ENCODE results near the gene IL15. TPM values are rescaled to one million over a fixed set of nuclear protein-coding genes. Genes with fewer than 3 reads are reported as not detected.
"Not testable (repeated sequence)": the region's sequence is repeated elsewhere in the genome, so short reads cannot be mapped to it uniquely, and the experiment has no call there.

Gene IL15, protein sequence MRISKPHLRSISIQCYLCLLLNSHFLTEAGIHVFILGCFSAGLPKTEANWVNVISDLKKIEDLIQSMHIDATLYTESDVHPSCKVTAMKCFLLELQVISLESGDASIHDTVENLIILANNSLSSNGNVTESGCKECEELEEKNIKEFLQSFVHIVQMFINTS
- total RNA-seq (10 to 100 TPM in 1 of 5 donors, 1 to 10 TPM in 4; 1.2 to 15.6 (median 1.7) TPM), polyA plus RNA-seq (1 to 10 TPM; 2.4 to 9.8 (median 4.4) TPM)
- long read RNA-seq, donor 1, result 0 reads
- long read RNA-seq, donor 2, result 0 reads
- long read RNA-seq, donor 3, result 0 reads
- long read RNA-seq, donor 4, result 0 reads
- long read RNA-seq, donor 5, partial matches to known transcripts, result 0 of 1 reads
- long read RNA-seq, donor 5, other reads (novel, unspliced or antisense), result 0 of 1 reads
- long read RNA-seq, donor 6, partial matches to known transcripts, result 0 of 2 reads
- long read RNA-seq, donor 6, other reads (novel, unspliced or antisense), result 0 of 2 reads
- long read RNA-seq, donor 7, result 0 reads
- long read RNA-seq, donor 8, result 0 reads
- long read RNA-seq, donor 9, result 0 reads
- long read RNA-seq, donor 10, result 0 reads

DNA sequence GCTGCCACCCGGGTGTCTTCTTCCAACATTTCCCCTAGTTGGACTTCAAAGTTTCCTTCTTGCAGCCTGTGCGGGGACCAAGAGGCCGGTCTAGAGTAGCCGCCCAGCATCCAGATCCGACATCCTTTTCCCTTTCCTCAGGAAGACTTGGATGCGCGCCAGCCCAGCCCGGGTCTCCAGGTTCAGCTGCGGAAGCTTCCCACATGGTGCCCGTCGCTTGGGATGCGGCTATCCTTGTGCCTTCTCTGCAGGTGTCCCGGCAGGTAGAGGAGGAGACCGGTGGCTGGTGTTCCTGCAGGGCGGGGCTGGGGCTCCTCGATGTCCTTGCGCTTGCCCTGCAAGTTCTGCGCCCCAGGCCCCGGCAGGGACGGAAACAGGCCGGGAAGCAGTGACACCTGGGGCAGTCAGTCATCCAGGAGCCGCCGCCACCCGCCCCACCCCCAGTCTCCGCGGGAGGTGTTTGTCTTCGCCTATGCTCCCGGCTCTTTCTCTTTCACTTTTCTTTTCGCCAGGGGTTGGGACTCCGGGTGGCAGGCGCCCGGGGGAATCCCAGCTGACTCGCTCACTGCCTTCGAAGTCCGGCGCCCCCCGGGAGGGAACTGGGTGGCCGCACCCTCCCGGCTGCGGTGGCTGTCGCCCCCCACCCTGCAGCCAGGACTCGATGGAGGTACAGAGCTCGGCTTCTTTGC, at the start of gene IL15:
Gene IL15 (plus strand): TSS at position 502 of the 689 bp plus-strand sequence. CDS start 82,882 bp downstream, outside the sequence.
- intact Hi-C loops (cut with DNase I; ENCODE audit: low total_unique reads), result no loop called here
- H3K4me1 ChIP-seq, result peaks cover 3 to 36% (median 24%) of the 10 kb centered on the region in 4 donors
- TF ChIP-seq POLR2AphosphoS5 (IDR thresholded peaks at IDR 0.05) (peak in 1 of 3 donors; percentile 10), EP300 (IDR thresholded peaks at IDR 0.05) (no peak)
- DNase-seq, result peak; percentile 79 to 86
- 0 to 2% (median 1%) methylated on average over 30 to 43 of the region's 43 CpGs for WGBS, 5 donors
- H3K36me3 ChIP-seq, result no peaks in the 10 kb centered on the region
- H3K4me3 ChIP-seq, result peak within 1 kb of the TSS; percentile 70 to 92 (median 84)
- H3K27me3 ChIP-seq, result no peaks in the 10 kb centered on the region
- H3K9me3 ChIP-seq, result no peaks in the 10 kb centered on the region
- peak within 1 kb of the TSS; percentile 81 to 94 (median 91) for H3K27ac ChIP-seq

DNA sequence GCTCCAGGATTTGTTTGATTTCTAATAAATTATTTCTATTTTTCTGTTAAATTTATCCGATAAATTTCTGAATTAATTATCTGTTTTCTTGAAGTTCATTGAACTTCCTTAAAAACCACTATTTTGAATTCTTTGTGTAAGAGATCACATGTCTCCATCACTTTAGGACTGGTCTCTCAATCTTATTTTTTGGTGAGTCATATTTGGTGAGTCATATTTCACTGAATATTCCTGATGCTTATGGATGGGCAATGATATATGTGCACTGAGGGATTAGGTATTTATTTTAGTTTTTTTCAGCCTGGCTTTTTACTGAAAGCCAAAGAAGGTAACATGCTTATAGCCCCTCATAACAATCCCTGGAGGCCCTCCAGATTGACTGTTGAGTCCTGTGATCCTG, 48.5 kb upstream of the IL15 start:
- H3K27me3 ChIP-seq, result no peaks in the 10 kb centered on the region
- TF ChIP-seq, protein P1, sequence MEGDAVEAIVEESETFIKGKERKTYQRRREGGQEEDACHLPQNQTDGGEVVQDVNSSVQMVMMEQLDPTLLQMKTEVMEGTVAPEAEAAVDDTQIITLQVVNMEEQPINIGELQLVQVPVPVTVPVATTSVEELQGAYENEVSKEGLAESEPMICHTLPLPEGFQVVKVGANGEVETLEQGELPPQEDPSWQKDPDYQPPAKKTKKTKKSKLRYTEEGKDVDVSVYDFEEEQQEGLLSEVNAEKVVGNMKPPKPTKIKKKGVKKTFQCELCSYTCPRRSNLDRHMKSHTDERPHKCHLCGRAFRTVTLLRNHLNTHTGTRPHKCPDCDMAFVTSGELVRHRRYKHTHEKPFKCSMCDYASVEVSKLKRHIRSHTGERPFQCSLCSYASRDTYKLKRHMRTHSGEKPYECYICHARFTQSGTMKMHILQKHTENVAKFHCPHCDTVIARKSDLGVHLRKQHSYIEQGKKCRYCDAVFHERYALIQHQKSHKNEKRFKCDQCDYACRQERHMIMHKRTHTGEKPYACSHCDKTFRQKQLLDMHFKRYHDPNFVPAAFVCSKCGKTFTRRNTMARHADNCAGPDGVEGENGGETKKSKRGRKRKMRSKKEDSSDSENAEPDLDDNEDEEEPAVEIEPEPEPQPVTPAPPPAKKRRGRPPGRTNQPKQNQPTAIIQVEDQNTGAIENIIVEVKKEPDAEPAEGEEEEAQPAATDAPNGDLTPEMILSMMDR (IDR thresholded peaks at IDR 0.05), result no peak
- TF ChIP-seq EP300 (IDR thresholded peaks at IDR 0.05) (no peak), POLR2A (IDR thresholded peaks at IDR 0.05) (no peak), POLR2AphosphoS5 (IDR thresholded peaks at IDR 0.05) (no peak)
- no peak for DNase-seq
- H3K4me3 ChIP-seq, result no peak overlapping the region
- no peak overlapping the region for H3K27ac ChIP-seq
- H3K9me3 ChIP-seq, result peaks cover 0 to 14% (median 9%) of the 10 kb centered on the region in 4 donors
- H3K4me1 ChIP-seq, result no peaks in the 10 kb centered on the region
- H3K36me3 ChIP-seq, result no peaks in the 10 kb centered on the region
- intact Hi-C loops (cut with DNase I; ENCODE audit: low total_unique reads), result no loop called here
- 91 to 98% (median 95%) methylated on average over 1 of the region's 1 CpG for WGBS, 5 donors

DNA sequence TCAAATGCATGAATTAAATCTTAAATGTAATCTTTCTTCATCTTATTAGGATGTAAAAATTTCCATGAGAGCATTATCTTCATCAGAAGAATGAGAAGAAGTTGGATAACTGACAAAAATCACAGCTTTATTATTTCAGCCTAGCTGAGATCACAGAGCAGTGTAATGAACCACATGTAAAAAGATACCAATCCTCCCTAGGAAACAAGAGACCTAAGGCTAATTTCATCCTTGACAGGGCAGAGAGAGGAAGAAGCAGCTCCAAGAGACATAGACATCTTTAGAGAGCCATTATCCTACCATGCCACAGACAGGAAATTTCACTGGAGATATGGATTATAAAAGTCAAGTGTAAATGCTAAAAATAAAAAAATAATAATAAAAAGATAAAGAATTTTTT, 40.9 kb upstream of the IL15 start:
- TF ChIP-seq, protein P1 (IDR thresholded peaks at IDR 0.05), result no peak
- TF ChIP-seq POLR2AphosphoS5 (IDR thresholded peaks at IDR 0.05), result no peak
- H3K27ac ChIP-seq, result no peak overlapping the region
- H3K4me3 ChIP-seq, result no peak overlapping the region
- H3K27me3 ChIP-seq, result no peaks in the 10 kb centered on the region
- no peaks in the 10 kb centered on the region for H3K4me1 ChIP-seq
- DNase-seq, result peak in 1 of 2 donors; percentile 4
- intact Hi-C loops (cut with DNase I; ENCODE audit: low total_unique reads), result no loop called here
- H3K9me3 ChIP-seq, result peaks cover 0 to 9% (median 6%) of the 10 kb centered on the region in 4 donors
- H3K36me3 ChIP-seq, result no peaks in the 10 kb centered on the region

DNA sequence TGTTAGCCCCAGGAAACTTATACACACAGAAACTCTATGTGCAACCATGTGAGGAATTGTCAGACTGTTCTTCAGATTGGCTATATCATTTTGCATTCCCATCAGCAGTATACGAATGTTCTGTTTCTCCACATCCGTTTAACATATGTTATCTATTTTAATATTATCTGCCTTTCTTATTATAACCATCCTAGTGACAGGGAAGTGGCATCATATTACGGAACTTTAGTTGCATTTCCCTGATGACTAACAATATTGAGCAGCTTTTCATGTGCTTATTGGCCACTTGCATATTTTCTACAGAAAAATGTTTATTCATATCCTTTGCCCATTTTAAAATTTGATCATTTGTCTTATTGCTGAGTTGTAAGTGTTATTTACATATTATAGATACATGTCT, 36.5 kb upstream of the IL15 start:
- H3K4me1 ChIP-seq, result no peaks in the 10 kb centered on the region
- no peaks in the 10 kb centered on the region for H3K9me3 ChIP-seq
- H3K36me3 ChIP-seq, result no peaks in the 10 kb centered on the region
- H3K4me3 ChIP-seq, result no peak overlapping the region
- no peak overlapping the region for H3K27ac ChIP-seq
- H3K27me3 ChIP-seq, result no peaks in the 10 kb centered on the region
- no peak for TF ChIP-seq POLR2A (IDR thresholded peaks at IDR 0.05)
- TF ChIP-seq, protein P1 (IDR thresholded peaks at IDR 0.05), result no peak
- TF ChIP-seq EP300 (IDR thresholded peaks at IDR 0.05), result no peak
- no peak for TF ChIP-seq POLR2AphosphoS5 (IDR thresholded peaks at IDR 0.05)
- intact Hi-C loops (cut with DNase I; ENCODE audit: low total_unique reads), result no loop called here
- no peak for DNase-seq
- 68 to 85% (median 77%) methylated on average over 3 of the region's 3 CpGs for WGBS, 5 donors

DNA sequence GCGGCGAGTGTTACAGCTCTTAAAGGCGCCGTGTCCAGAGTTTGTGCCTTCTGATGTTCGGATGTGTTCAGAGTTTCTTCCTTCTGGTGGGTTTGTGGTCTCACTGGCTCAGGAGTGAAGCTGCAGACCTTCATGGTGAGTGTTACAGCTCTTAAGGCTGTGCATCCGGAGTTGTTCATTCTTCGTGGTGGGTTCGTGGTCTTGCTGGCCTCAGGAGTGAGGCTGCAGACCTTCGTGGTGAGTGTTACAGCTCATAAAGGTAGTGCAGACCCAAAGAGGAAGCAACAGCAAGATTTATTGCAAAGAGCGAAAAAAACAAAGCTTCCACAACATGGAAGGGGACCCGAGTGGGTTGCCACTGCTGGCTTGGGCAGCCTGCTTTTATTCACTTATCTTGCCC, 31.7 kb upstream of the IL15 start:
- not testable (repeated sequence) for DNase-seq
- WGBS, 5 donors, result 75 to 81% (median 79%) methylated on average over 11 of the region's 11 CpGs

More for the DNA sequence above, 31.7 kb upstream of the IL15 start:
- intact Hi-C loops (cut with DNase I; ENCODE audit: low total_unique reads); H3K4me3 ChIP-seq; H3K27ac ChIP-seq; H3K36me3 ChIP-seq; H3K4me1 ChIP-seq; H3K9me3 ChIP-seq; H3K27me3 ChIP-seq: not testable (repeated sequence)

Measured in stomach (tissue), 19 donors.